IPS-NIHi7 (cell line): ENCODE results near the gene SMCO1.
A peak's percentile ranks its signal among the peaks of the same experiment; 100 is the strongest.
"Not testable (repeated sequence)": the region's sequence is repeated elsewhere in the genome, so short reads cannot be mapped to it uniquely, and the experiment has no call there.

Experiments used
- DNase-seq: peaks from one replicate; pipeline ENCODE4 v3.0.0; 2012; ENCODE audit warnings: mixed read lengths; ENCODE audit errors: extremely low spot score

The SMCO1 gene

GRCh38 chr3:196521291-196521690 lies 6.1 kb upstream of the SMCO1 start:
- not testable (repeated sequence) for DNase-seq

GRCh38 chr3:196519718-196520082 lies 4.6 kb upstream of the SMCO1 start:
- DNase-seq: no peak

DNA sequence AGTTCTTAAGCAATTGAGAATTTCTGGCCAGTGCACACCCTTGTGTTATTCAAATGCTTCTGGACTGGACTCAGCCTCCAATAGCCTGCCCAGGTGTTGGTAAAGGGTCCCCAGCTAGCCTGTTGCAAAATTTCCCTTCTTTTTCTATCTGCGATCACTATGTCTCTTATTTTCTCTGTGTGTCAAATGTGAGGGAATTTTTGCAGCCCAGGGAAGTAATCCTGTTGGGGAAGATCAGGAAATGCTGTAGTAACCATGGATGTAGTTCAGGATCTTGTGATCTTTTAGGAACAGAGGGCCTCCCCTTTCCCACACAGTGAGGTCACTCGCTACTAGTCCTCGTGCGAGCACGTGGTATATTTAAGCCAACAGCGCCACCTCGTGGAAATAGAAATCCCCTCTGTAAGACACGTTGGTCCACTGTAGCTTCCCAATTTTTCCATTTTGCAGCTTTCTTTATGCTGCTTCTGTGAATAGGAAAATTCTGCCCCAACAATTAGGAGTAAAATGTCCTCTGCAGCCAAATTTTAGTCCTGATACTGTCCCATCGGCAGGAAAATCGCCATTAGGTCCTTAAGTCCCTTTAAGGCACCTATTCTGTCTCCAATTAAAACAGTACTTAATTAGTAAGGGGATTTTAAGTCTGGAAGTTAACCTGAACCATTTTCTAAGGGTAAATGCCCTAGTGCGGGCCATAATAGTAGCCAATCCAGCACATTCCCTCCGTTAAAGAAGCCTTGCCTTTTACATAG lies 4.0 kb upstream of the SMCO1 start:
- peak; percentile 61 for DNase-seq

DNA sequence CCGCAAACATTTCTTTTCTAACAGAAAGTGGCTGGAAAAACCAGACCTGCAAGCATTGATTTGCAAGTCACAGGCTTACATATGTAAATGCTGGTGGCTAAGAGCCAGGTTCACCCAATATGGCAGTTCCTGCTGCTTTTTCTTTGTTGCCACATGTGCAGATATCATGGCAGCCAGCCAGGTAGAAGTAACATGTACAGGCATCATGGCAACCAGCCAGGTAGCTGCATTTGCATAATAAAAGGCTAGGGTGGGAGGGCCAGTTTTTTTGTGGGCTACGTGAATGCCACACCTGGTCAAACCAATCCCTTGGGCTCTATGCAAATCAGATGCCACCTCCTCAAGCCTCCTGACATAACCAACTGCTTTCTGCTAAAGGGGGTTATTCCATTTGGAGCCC lies 2.8 kb upstream of the SMCO1 start:
- no peak for DNase-seq

DNA sequence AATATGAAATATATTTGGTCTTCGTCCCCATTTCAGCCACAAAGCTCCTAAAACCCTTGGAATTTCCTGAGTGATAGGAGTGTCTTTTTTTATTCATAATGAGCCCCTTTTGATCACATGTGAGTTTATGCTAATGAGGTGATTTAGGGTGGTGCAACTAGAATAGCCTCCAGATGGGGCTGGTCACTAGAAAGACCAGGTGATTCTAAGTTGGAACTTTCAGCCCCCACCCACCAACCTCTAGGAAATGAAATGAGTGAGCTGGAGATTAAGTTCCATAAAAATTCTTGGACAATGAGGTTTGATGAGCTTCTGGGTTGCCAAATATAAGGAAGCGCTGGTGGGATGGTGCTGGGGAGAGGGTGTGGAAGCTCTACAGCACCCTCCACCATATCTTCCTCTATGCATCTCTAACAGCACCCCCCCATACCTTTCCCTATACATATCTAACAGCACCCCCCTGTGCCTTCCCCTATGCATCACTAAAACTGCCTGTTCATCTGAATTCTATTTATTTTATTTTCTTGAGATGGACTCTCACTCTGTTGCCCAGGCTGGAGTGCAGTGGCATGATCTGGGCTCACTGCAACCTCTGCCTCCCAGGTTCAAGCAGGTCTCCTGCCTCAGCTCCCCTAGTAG lies 2.1 kb upstream of the SMCO1 start:
- DNase-seq: no peak

GRCh38 chr3:196514350-196514716 lies 813 bp downstream of the SMCO1 start:
- DNase-seq: no peak

GRCh38 chr3:196513697-196514349 lies 1.3 kb downstream of the SMCO1 start:
- no peak for DNase-seq

- DNase-seq: not testable (repeated sequence)
Observed at GRCh38 chr3:196511646-196512425, 3.3 kb downstream of the SMCO1 start.

DNA sequence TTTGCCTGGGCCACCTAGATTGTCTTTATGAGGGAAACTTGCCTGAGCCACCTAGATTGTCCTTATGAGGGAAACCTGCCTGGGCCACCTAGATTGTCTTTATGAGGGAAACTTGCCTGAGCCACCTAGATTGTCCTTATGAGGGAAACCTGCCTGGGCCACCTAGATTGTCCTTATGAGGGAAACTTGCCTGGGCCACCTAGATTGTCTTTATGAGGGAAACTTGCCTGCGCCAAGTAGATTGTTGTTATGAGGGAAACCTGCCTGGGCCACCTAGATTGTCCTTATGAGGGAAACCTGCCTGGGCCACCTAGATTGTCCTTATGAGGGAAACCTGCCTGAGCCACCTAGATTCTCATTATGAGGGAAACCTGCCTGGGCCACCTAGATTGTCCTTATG lies 4.0 kb downstream of the SMCO1 start:
- not testable (repeated sequence) for DNase-seq

GRCh38 chr3:196506687-196507086 lies 8.5 kb downstream of the SMCO1 start:
- no peak for DNase-seq

DNA sequence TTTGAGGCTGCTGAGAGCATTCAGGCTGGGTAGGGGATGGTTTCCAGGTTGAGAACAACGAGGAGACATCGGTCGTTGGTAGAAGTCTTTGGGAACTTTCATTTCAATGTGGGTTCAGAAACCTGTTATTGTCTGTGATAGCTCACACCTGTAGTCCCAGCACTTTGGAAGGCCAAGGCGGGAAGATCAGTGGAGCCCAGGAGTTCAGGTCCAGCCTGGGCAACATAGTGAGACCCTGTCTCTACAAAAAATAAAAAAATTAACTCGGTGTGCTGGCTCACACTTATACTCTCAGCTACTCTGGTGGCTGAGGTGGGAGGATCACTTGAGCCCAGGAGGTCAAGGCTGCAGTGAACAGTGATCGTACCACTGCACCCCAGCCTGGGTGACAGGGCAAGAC lies 10.6 kb downstream of the SMCO1 start:
- no peak for DNase-seq

GRCh38 chr3:196504077-196504398 lies 11.1 kb downstream of the SMCO1 start:
- DNase-seq: not testable (repeated sequence)

GRCh38 chr3:196503196-196504076 lies 11.7 kb downstream of the SMCO1 start, which contains the start of gene RNF168:
Gene RNF168, minus strand, starts transcription at chr3:196503768. Its CDS starts 595 bp downstream, at chr3:196503173.
- peak; percentile 96 for DNase-seq

- no peak for DNase-seq
Observed at GRCh38 chr3:196502775-196503195, 12.4 kb downstream of the SMCO1 start.

GRCh38 chr3:196501316-196502044 lies 13.7 kb downstream of the SMCO1 start:
- DNase-seq: no peak

DNA sequence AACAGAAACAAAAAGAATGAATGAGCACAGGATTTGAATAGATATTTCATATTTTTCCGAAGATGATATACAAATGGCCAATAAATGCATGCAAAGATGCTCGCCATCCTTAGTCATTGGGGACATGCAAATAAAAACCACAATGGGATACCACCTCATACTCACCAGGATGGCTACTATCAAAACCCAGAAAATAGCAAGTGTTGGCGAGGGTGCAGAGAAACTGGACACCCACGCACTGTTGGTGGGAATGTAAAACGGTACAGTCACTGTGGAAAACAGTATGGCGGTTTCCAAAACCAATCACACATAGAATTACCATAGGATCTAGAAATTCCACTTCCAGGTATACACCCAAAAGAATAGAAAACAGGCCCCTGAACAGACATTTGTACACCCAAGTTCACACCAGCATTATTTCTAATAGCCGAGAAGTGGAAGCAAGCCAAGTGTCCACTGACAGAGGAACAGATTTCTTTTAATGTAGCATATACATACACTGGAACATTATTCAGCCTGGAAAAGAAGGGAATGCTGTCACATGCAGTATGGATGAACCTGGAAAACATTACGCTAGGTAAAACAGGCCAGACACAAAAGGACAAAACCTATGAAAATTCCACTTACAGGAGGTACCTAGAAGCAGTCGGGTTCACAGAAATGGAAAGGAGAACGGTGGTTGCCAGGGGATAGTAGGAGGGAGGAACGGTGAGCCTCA lies 15.2 kb downstream of the SMCO1 start:
- DNase-seq: no peak

- DNase-seq: no peak
Observed at GRCh38 chr3:196499061-196499460, 16.1 kb downstream of the SMCO1 start.

DNA sequence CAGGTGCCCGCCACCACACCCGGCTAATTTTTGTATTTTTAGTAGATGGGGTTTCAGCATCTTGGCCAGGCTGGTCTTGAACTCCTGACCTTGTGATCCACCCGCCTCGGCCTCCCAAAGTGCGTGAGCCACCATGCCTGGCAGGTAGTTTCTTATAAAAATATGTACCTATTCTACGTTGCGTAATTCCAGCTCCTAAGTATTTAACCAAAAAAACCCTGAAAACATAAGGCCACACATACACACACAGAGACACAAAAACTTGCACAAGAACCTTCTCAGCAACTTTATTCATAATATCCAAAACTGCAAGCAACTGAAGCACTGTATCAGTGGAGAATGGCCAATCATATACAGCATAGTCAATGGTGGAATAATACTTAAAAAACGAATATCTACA lies 16.8 kb downstream of the SMCO1 start:
- DNase-seq: no peak

DNA sequence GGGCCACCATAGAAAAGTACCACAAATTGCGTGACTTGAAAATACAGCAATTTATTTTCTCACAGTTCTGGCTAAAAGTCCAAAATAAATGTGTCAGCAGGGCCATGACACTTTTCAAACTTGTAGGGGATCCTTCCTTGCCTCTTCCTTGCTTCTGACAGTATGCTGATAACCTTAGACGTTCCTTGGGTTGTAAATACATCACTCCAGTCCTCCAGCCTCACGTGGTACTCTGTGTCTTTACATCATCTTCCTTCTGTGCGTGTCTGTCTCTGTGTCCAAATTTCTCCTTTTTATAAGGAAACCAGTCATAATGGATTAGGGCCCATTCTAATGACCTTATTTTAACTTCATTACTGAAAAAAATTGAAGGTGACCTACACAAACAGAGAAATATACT lies 19.0 kb downstream of the SMCO1 start:
- DNase-seq: no peak

- DNase-seq: no peak
Observed at GRCh38 chr3:196493292-196493691, 21.9 kb downstream of the SMCO1 start.
